Measurements from ENCODE around the gene OR8D4.

DNA sequence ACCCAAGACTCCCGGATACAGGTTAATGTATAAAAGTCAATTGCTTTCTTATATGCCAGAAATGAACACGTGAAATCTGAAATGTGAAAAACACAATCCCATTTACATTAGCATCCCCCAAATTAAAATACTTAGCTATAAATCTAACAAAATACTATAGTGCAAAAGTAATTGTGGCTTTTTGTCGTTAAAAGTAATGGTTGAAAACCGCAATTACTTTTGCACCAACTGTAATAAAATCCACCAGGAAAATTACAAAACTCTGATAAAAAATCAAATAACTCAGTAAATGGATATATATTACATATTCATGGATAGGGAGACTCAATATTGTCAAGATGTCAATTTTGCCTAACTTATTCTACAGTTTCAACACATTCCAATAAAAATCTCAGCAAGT lies 21.1 kb upstream of the OR8D4 start:
- TF ChIP-seq, protein P1, sequence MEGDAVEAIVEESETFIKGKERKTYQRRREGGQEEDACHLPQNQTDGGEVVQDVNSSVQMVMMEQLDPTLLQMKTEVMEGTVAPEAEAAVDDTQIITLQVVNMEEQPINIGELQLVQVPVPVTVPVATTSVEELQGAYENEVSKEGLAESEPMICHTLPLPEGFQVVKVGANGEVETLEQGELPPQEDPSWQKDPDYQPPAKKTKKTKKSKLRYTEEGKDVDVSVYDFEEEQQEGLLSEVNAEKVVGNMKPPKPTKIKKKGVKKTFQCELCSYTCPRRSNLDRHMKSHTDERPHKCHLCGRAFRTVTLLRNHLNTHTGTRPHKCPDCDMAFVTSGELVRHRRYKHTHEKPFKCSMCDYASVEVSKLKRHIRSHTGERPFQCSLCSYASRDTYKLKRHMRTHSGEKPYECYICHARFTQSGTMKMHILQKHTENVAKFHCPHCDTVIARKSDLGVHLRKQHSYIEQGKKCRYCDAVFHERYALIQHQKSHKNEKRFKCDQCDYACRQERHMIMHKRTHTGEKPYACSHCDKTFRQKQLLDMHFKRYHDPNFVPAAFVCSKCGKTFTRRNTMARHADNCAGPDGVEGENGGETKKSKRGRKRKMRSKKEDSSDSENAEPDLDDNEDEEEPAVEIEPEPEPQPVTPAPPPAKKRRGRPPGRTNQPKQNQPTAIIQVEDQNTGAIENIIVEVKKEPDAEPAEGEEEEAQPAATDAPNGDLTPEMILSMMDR (IDR thresholded peaks at IDR 0.05; ENCODE audit: insufficient read depth, low read length, poor library complexity, severe bottlenecking), result no peak
- no peak for TF ChIP-seq EZH2phosphoT487 (conservative IDR thresholded peaks at IDR 0.05; ENCODE audit: low read length)

Measured in SU-DHL-6 (cell line).